Pancreas (tissue), 10 donors: Measurements from ENCODE around the gene ANKRD9. TPM values are rescaled to one million over a fixed set of nuclear protein-coding genes. Genes with fewer than 3 reads are reported as not detected.

Source experiments
- ATAC-seq, 4 donors: fragments of 200-7000 bp; cut with Tn5 transposase; one replicate each; pipeline versions ENCODE4 v1.8.0 to v1.9.1; 2020; ENCODE audit warnings: mild to moderate bottlenecking in 4 of 4, moderate library complexity in 4 of 4
- DNase-seq, 6 donors: peaks; one replicate each; pipeline ENCODE4 v3.0.0-alpha.2; 2020
- FAIRE-seq: peaks from 2 replicates; lab custom pipeline; 2012; peaks lifted over from hg19 to GRCh38; lab: Jason Lieb, UNC
- H3K27ac ChIP-seq, 4 donors: fragments of 200-600 bp; sonication (generic); 1 replicate in 3 of 4; 2 replicates in 1 of 4; pipeline versions ENCODE4 v1.5.0 to v1.8.0; 2020
- H3K27me3 ChIP-seq, 4 donors: fragments of 200-600 bp; one replicate each; pipeline ENCODE4 v1.8.0; 2021
- H3K36me3 ChIP-seq, 3 donors: fragments of 200-600 bp; sonication (generic) in 1 of 3; one replicate each; pipeline versions ENCODE4 v1.5.0 to v1.8.0; 2020 to 2021
- H3K4me1 ChIP-seq, 3 donors: fragments of 200-600 bp; one replicate each; pipeline ENCODE4 v1.8.0; 2021
- H3K4me3 ChIP-seq, 4 donors: fragments of 200-600 bp; sonication (generic) in 2 of 4; one replicate each; pipeline versions ENCODE4 v1.5.0 to v1.8.0; 2020 to 2021
- H3K9me3 ChIP-seq, 4 donors: fragments of 200-600 bp; one replicate each; pipeline ENCODE4 v1.8.0; 2021
- CTCF ChIP-seq, 4 donors: fragments of 200-600 bp; sonication (generic) in 3 of 4; IDR thresholded peaks; one replicate each; pipeline versions ENCODE4 v1.5.0 to v1.8.0; 2021; ENCODE audit warnings: antibody characterized with exemption in 4 of 4
- WGBS, 2 donors: extraction: QIAGEN DNeasy Blood & Tissue Kit; methylation state at CpG; one replicate each; pipeline ENCODE4 v1.1.7; 2013; 5-methylcytosine and 5-hydroxymethylcytosine counted together
- intact Hi-C, 3 donors: fragments of 100-400 bp; cut with DNase I; formaldehyde crosslinking; loops; one replicate each; pipeline versions ENCODE4 v1.11.1 to v1.14.2; 2022
- polyA plus RNA-seq, 2 donors: library from polyadenylated mRNA; stranded (reverse); fragments of 200-250 nt; gene quantifications; one replicate each; pipeline ENCODE4 v1.2.3, GENCODE V29; 2013
- total RNA-seq, 6 donors: library from RNA; stranded (reverse); fragmentation: NEBNext Ultra II Directional in 4 of 6; extraction: Animal tissue kit (Norgen Biotek cat#: 25700) in 4 of 6; gene quantifications; one replicate each; pipeline versions ENCODE4 v1.2.1 to v1.2.4, GENCODE V29; 2021 to 2023
- donor health status: healthy with polysubstance abuse.
- donor health status: DM: no; HTN: no; CAD: no; lungs with moderate emphysema.
- donor health status: DM: no; HTN: no; CAD: no.
- donor health status: control.
- donor health status: control.
- donor health status: Bipolar disorder and iron deficiency.
- donor health status: DM: yes; HTN: yes; CAD: no.
- donor health status: DM: no; HTN: no; CAD: no.
- donor health status: DM: no; HTN: no; CAD: no.
- donor health status: DM: yes; HTN: yes; CAD: no.

Gene ANKRD9
- total and polyA plus RNA-seq, 8 donors = 5.4 to 14.4 (median 8.5) TPM

GRCh38 chr14:102493096-102493495 lies 16.5 kb downstream of the ANKRD9 start:
- no peak overlapping the region for H3K4me3 ChIP-seq
- ATAC-seq (no peak), DNase-seq (peak in 1 of 6 donors; percentile 35), FAIRE-seq (no peak)
- intact Hi-C loops = no loop called here
- H3K27ac ChIP-seq = no peak overlapping the region
- H3K9me3 ChIP-seq = no peaks in the 10 kb centered on the region
- H3K4me1 ChIP-seq = no peaks in the 10 kb centered on the region
- no peaks in the 10 kb centered on the region for H3K27me3 ChIP-seq
- peaks cover 0 to 1% (median 0%) of the 10 kb centered on the region in 3 donors for H3K36me3 ChIP-seq
- WGBS, 2 donors = 92 to 95% methylated on average over 15 of the region's 15 CpGs
- no peak for TF ChIP-seq CTCF (IDR thresholded peaks at IDR 0.05)

- no peaks in the 10 kb centered on the region for H3K9me3 ChIP-seq
- 95 to 96% methylated on average over 17 of the region's 17 CpGs for WGBS, 2 donors
- ATAC-seq (no peak), FAIRE-seq (no peak), DNase-seq (peak in 1 of 6 donors; percentile 51)
- H3K27ac ChIP-seq = no peak overlapping the region
- H3K36me3 ChIP-seq = no peaks in the 10 kb centered on the region
- intact Hi-C loops = no loop called here
- H3K27me3 ChIP-seq = no peaks in the 10 kb centered on the region
- no peaks in the 10 kb centered on the region for H3K4me1 ChIP-seq
- H3K4me3 ChIP-seq = no peak overlapping the region
- TF ChIP-seq CTCF (IDR thresholded peaks at IDR 0.05) = no peak
Measured at GRCh38 chr14:102492531-102492910, 17.1 kb downstream of the ANKRD9 start.

GRCh38 chr14:102491786-102492530 lies 17.6 kb downstream of the ANKRD9 start:
- ATAC-seq (no peak), DNase-seq (peak in 1 of 6 donors; percentile 27), FAIRE-seq (no peak)
- Histone ChIP-seq H3K4me3 (no peak overlapping the region), H3K4me1 (no peaks in the 10 kb centered on the region), H3K27me3 (no peaks in the 10 kb centered on the region), H3K36me3 (no peaks in the 10 kb centered on the region), H3K27ac (no peak overlapping the region), H3K9me3 (no peaks in the 10 kb centered on the region)
- WGBS, 2 donors = 87 to 92% methylated on average over 7 of the region's 7 CpGs
- no peak for TF ChIP-seq CTCF (IDR thresholded peaks at IDR 0.05)
- intact Hi-C loops = no loop called here

- H3K4me1 ChIP-seq = no peaks in the 10 kb centered on the region
- no peak overlapping the region for H3K4me3 ChIP-seq
- ATAC-seq (no peak), FAIRE-seq (no peak), DNase-seq (peak in 1 of 6 donors; percentile 30)
- no peak overlapping the region for H3K27ac ChIP-seq
- H3K36me3 ChIP-seq = no peaks in the 10 kb centered on the region
- no peaks in the 10 kb centered on the region for H3K27me3 ChIP-seq
- intact Hi-C loops = no loop called here
- no peak for TF ChIP-seq CTCF (IDR thresholded peaks at IDR 0.05)
- 65 to 70% methylated on average over 3 of the region's 3 CpGs for WGBS, 2 donors
- no peaks in the 10 kb centered on the region for H3K9me3 ChIP-seq
Measured at GRCh38 chr14:102491366-102491765, 18.2 kb downstream of the ANKRD9 start.

GRCh38 chr14:102490456-102490855 lies 19.1 kb downstream of the ANKRD9 start:
- intact Hi-C loops = no loop called here

More at GRCh38 chr14:102490456-102490855, 19.1 kb downstream of the ANKRD9 start:
- Histone ChIP-seq H3K27ac (no peak overlapping the region), H3K4me1 (no peaks in the 10 kb centered on the region), H3K4me3 (no peak overlapping the region), H3K36me3 (no peaks in the 10 kb centered on the region), H3K27me3 (no peaks in the 10 kb centered on the region), H3K9me3 (no peaks in the 10 kb centered on the region)
- WGBS, 2 donors = 90 to 95% methylated on average over 18 of the region's 18 CpGs
- peak in 1 of 6 donors; percentile 40 for DNase-seq
- no peak for TF ChIP-seq CTCF (IDR thresholded peaks at IDR 0.05)
- FAIRE-seq = no peak
- no peak for ATAC-seq
